ENCODE measurements around the gene TENM4.

TENM4 gene

GRCh38 chr11:79092791-79093353 is 348.0 kb downstream of the TENM4 start:
- no peak for TF ChIP-seq CTCF (IDR thresholded peaks at IDR 0.05)
- H3K9me3 ChIP-seq = peaks cover 0 to 7% (median 0%) of the 10 kb centered on the region in 3 donors
- intact Hi-C loops (cut with DNase I; ENCODE audit: low total_unique reads) = no loop called here
- no peaks in the 10 kb centered on the region for H3K36me3 ChIP-seq
- no peak overlapping the region for H3K4me3 ChIP-seq
- no peak overlapping the region for H3K27ac ChIP-seq
- no peaks in the 10 kb centered on the region for H3K27me3 ChIP-seq
- no peak for DNase-seq
- peaks cover 0 to 32% (median 13%) of the 10 kb centered on the region in 4 donors for H3K4me1 ChIP-seq

GRCh38 chr11:79090191-79090705 is 350.6 kb downstream of the TENM4 start:
- Histone ChIP-seq H3K36me3 (no peaks in the 10 kb centered on the region), H3K27me3 (no peaks in the 10 kb centered on the region), H3K4me1 (peaks cover 0 to 27% (median 15%) of the 10 kb centered on the region in 4 donors), H3K27ac (no peak overlapping the region), H3K4me3 (no peak overlapping the region), H3K9me3 (peaks cover 0 to 7% (median 0%) of the 10 kb centered on the region in 3 donors)
- no peak for TF ChIP-seq CTCF (IDR thresholded peaks at IDR 0.05)
- DNase-seq = no peak
- intact Hi-C loops (cut with DNase I; ENCODE audit: low total_unique reads) = no loop called here

GRCh38 chr11:79089601-79090000 is 351.2 kb downstream of the TENM4 start:
- Histone ChIP-seq H3K27me3 (no peaks in the 10 kb centered on the region), H3K4me3 (no peak overlapping the region), H3K4me1 (peaks cover 0 to 27% (median 15%) of the 10 kb centered on the region in 4 donors), H3K9me3 (peaks cover 0 to 7% (median 0%) of the 10 kb centered on the region in 3 donors), H3K36me3 (no peaks in the 10 kb centered on the region), H3K27ac (no peak overlapping the region)
- TF ChIP-seq CTCF (IDR thresholded peaks at IDR 0.05) = no peak
- no peak for DNase-seq
- intact Hi-C loops (cut with DNase I; ENCODE audit: low total_unique reads) = no loop called here

- Histone ChIP-seq H3K9me3 (peaks cover 0 to 7% (median 0%) of the 10 kb centered on the region in 3 donors), H3K27ac (no peak overlapping the region), H3K27me3 (no peaks in the 10 kb centered on the region), H3K36me3 (no peaks in the 10 kb centered on the region), H3K4me3 (no peak overlapping the region), H3K4me1 (peaks cover 0 to 27% (median 15%) of the 10 kb centered on the region in 4 donors)
- intact Hi-C loops (cut with DNase I; ENCODE audit: low total_unique reads) = no loop called here
- no peak for DNase-seq
- no peak for TF ChIP-seq CTCF (IDR thresholded peaks at IDR 0.05)
Observed at GRCh38 chr11:79088967-79089366, 351.9 kb downstream of the TENM4 start.

GRCh38 chr11:79087961-79088318 is 352.9 kb downstream of the TENM4 start:
- Histone ChIP-seq H3K4me3 (no peak overlapping the region), H3K27me3 (no peaks in the 10 kb centered on the region), H3K4me1 (peaks cover 0 to 27% (median 15%) of the 10 kb centered on the region in 4 donors), H3K9me3 (peaks cover 0 to under 1% (median 0%) of the 10 kb centered on the region in 3 donors), H3K27ac (no peak overlapping the region), H3K36me3 (no peaks in the 10 kb centered on the region)
- TF ChIP-seq CTCF (IDR thresholded peaks at IDR 0.05) = no peak
- intact Hi-C loops (cut with DNase I; ENCODE audit: low total_unique reads) = no loop called here
- no peak for DNase-seq
